ENCODE results near the gene CD38. TPM values are rescaled to one million over a fixed set of nuclear protein-coding genes. Genes with fewer than 3 reads are reported as not detected.

The CD38 gene
- total and polyA plus RNA-seq, 2 donors (not counting 1 experiment from before 2014, with no cell fraction given): 0.02 TPM; not detected in 1

DNA sequence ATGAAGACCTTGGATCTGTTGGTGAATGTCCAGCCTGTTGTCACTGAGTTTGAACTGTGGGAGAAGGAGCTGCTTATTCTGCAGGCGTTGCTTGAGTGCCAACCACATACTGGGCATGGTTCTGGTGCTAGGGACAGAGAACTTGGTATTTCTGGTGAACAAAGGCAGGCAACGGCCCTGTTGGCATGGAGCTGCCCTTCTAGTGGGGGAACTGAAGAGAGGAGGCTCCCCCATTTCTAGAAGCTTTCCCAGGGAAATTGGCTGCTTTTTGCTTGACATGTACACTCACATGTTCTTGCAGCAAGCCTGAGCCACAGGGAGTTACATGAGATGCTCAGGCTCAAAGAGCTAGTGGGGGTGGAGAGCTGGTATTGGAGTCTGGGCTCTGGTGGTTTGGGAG lies 8.9 kb upstream of the CD38 start:
- H3K4me3 ChIP-seq (replicated peaks in 1 of 4; ENCODE audit: control extremely low read depth in 1 of 4, insufficient read depth in 1 of 4, low read depth in 3 of 4, low read length in 4 of 4): no peak overlapping the region

DNA sequence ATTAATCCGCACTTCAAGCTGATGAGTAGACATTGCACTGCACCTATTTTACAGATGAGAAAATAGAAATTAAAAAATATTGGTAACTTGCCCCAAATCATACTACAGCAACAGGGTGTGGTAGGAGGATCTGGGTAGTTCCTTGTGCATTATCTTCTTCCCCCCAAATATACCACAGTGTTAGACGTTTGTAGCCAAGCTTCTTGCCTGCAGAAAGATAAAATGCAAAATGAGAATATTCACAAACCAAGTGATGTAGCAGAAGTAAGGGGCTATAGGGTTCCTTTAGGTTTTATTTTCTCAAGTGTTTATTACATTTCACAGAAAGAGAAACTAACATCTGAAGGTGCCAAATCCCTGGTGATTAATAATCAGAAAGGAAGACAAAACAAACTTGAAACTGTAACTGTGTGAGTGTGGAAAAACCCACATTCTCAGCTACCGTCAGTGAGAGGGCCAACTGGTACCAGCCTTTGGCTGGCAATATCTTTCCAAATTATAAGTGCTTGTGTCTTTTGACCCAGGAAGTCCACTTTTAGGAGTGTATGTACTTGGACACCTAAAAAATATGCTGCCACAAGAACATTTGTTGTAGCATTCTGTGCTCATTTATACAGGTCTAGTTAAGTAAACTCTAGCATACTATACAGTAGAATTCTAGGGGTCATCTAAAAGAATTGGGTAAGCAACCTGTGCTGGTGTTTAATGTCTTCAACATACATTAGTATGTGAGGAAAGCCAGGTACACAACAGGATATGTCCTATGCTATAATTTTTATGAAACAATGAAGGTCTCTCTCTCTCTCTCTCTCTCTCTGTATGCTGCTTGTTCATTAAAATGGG lies 6.7 kb upstream of the CD38 start:
- no peak overlapping the region for H3K9ac ChIP-seq (ENCODE audit: insufficient read depth, low read length)
- H3K4me3 ChIP-seq (replicated peaks in 1 of 4; ENCODE audit: control extremely low read depth in 1 of 4, insufficient read depth in 1 of 4, low read depth in 3 of 4, low read length in 4 of 4): no peak overlapping the region
- no peaks in the 10 kb centered on the region for H3K79me2 ChIP-seq (ENCODE audit: control insufficient read depth, insufficient read depth, low read length)
- no peaks in the 10 kb centered on the region for H4K20me1 ChIP-seq (ENCODE audit: control insufficient read depth, extremely low read depth, insufficient read depth, low read length)
- H3K27me3 ChIP-seq (ENCODE audit: control insufficient read depth, insufficient read depth, low read length): peaks cover 11% of the 10 kb centered on the region
- H3K4me1 ChIP-seq (ENCODE audit: control insufficient read depth, extremely low read depth, insufficient read depth, low read length): no peaks in the 10 kb centered on the region
- DNase-seq (ENCODE audit: low read depth in 2 of 2): no peak
- no peak overlapping the region for H2AFZ ChIP-seq (ENCODE audit: low read length)
- TF ChIP-seq EZH2 (IDR thresholded peaks at IDR 0.05; ENCODE audit: low read length, missing control alignments): no peak
- TF ChIP-seq, protein P1, sequence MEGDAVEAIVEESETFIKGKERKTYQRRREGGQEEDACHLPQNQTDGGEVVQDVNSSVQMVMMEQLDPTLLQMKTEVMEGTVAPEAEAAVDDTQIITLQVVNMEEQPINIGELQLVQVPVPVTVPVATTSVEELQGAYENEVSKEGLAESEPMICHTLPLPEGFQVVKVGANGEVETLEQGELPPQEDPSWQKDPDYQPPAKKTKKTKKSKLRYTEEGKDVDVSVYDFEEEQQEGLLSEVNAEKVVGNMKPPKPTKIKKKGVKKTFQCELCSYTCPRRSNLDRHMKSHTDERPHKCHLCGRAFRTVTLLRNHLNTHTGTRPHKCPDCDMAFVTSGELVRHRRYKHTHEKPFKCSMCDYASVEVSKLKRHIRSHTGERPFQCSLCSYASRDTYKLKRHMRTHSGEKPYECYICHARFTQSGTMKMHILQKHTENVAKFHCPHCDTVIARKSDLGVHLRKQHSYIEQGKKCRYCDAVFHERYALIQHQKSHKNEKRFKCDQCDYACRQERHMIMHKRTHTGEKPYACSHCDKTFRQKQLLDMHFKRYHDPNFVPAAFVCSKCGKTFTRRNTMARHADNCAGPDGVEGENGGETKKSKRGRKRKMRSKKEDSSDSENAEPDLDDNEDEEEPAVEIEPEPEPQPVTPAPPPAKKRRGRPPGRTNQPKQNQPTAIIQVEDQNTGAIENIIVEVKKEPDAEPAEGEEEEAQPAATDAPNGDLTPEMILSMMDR (conservative IDR thresholded peaks at IDR 0.05 in 1 of 2, IDR thresholded peaks at IDR 0.05 in 1 of 2; ENCODE audit: low read depth in 1 of 2, low read length in 2 of 2): no peak
- no peak overlapping the region for H3K4me2 ChIP-seq (ENCODE audit: extremely low read depth, insufficient read depth, low read length)
- no peaks in the 10 kb centered on the region for H3K36me3 ChIP-seq (ENCODE audit: control insufficient read depth, insufficient read depth, low read length)
- no peak overlapping the region for H3K27ac ChIP-seq (ENCODE audit: insufficient read depth, low read length)
- no peaks in the 10 kb centered on the region for H3K9me3 ChIP-seq (ENCODE audit: control insufficient read depth, insufficient read depth, low read depth, low read length)

More for the DNA sequence above, 8.9 kb upstream of the CD38 start:
- Histone ChIP-seq H2AFZ (ENCODE audit: low read length) (no peak overlapping the region), H4K20me1 (ENCODE audit: control insufficient read depth, extremely low read depth, insufficient read depth, low read length) (no peaks in the 10 kb centered on the region), H3K9me3 (ENCODE audit: control insufficient read depth, insufficient read depth, low read depth, low read length) (no peaks in the 10 kb centered on the region), H3K9ac (ENCODE audit: insufficient read depth, low read length) (no peak overlapping the region), H3K4me1 (ENCODE audit: control insufficient read depth, extremely low read depth, insufficient read depth, low read length) (no peaks in the 10 kb centered on the region), H3K4me2 (ENCODE audit: extremely low read depth, insufficient read depth, low read length) (no peak overlapping the region), H3K27ac (ENCODE audit: insufficient read depth, low read length) (no peak overlapping the region), H3K36me3 (ENCODE audit: control insufficient read depth, insufficient read depth, low read length) (no peaks in the 10 kb centered on the region), H3K79me2 (ENCODE audit: control insufficient read depth, insufficient read depth, low read length) (no peaks in the 10 kb centered on the region), H3K27me3 (ENCODE audit: control insufficient read depth, insufficient read depth, low read length) (peaks cover 5% of the 10 kb centered on the region)
- TF ChIP-seq, protein P1 (conservative IDR thresholded peaks at IDR 0.05 in 1 of 2, IDR thresholded peaks at IDR 0.05 in 1 of 2; ENCODE audit: low read depth in 1 of 2, low read length in 2 of 2): no peak
- no peak for TF ChIP-seq EZH2 (IDR thresholded peaks at IDR 0.05; ENCODE audit: low read length, missing control alignments)
- DNase-seq (ENCODE audit: low read depth in 2 of 2): no peak

DNA sequence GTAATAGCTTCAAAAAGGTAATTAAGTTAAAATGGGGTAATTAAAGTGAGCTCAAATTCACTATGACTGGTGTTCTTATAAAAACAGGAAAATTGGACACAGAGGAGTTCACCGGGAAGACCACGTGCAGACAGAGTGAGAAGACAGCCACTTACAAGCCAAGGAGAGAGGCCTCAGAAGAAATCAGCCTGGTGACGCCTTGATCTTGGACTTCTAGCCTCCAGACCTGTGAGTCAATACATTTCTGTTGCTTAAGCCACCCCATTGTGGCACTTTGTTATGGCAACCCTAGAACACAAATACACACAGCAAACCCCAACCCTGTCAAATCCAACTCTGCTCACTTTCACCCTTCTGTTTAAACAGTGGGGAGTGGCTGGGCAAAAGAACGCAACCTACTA lies 4.1 kb upstream of the CD38 start:
- Histone ChIP-seq H3K79me2 (ENCODE audit: control insufficient read depth, insufficient read depth, low read length) (no peaks in the 10 kb centered on the region), H3K4me3 (replicated peaks in 1 of 4; ENCODE audit: control extremely low read depth in 1 of 4, insufficient read depth in 1 of 4, low read depth in 3 of 4, low read length in 4 of 4) (no peak overlapping the region)
- DNase-seq (ENCODE audit: low read depth in 2 of 2): no peak

More for the DNA sequence above, 4.1 kb upstream of the CD38 start:
- Histone ChIP-seq H3K27me3 (ENCODE audit: control insufficient read depth, insufficient read depth, low read length) (peaks cover 27% of the 10 kb centered on the region), H3K36me3 (ENCODE audit: control insufficient read depth, insufficient read depth, low read length) (no peaks in the 10 kb centered on the region), H3K27ac (ENCODE audit: insufficient read depth, low read length) (no peak overlapping the region), H3K9me3 (ENCODE audit: control insufficient read depth, insufficient read depth, low read depth, low read length) (no peaks in the 10 kb centered on the region), H3K9ac (ENCODE audit: insufficient read depth, low read length) (no peak overlapping the region), H4K20me1 (ENCODE audit: control insufficient read depth, extremely low read depth, insufficient read depth, low read length) (no peaks in the 10 kb centered on the region), H3K4me1 (ENCODE audit: control insufficient read depth, extremely low read depth, insufficient read depth, low read length) (no peaks in the 10 kb centered on the region), H3K4me2 (ENCODE audit: extremely low read depth, insufficient read depth, low read length) (no peak overlapping the region), H2AFZ (ENCODE audit: low read length) (no peak overlapping the region)
- TF ChIP-seq, protein P1 (conservative IDR thresholded peaks at IDR 0.05 in 1 of 2, IDR thresholded peaks at IDR 0.05 in 1 of 2; ENCODE audit: low read depth in 1 of 2, low read length in 2 of 2): no peak
- no peak for TF ChIP-seq EZH2 (IDR thresholded peaks at IDR 0.05; ENCODE audit: low read length, missing control alignments)

Data from fibroblast of lung (primary cell).